Endothelial cell of umbilical vein (primary cell): Measurements from ENCODE around the gene NMU. TPM values are rescaled to one million over a fixed set of nuclear protein-coding genes. Genes with fewer than 3 reads are reported as not detected.

ENCODE experiments used
- BruUV-seq: library from RNA; stranded (reverse); fragments of 400-500 nt; replicated peaks from 2 replicates; lab custom pipeline; 2021; lab: Mats Ljungman, UMichigan
- CTCF ChIA-PET: fragments of 300-600, 350-600 bp; sonication (Branson Sonifier 250); formaldehyde crosslinking; loops from one replicate; lab custom pipeline; 2021; ENCODE audit warnings: antibody characterized with exemption, inconsistent platforms; lab: Charles Lee
- POLR2A ChIA-PET: fragments of 300-600, 350-600 bp; sonication (Branson Sonifier 250); formaldehyde crosslinking; loops from one replicate; lab custom pipeline; 2021; ENCODE audit warnings: antibody characterized with exemption, inconsistent platforms; lab: Charles Lee
- DNase-seq: peaks from one replicate; pipeline ENCODE4 v3.0.0-alpha.2; 2011; ENCODE audit warnings: low read depth, low spot score
- FAIRE-seq: peaks from 2 replicates; lab custom pipeline; 2011; peaks lifted over from hg19 to GRCh38; lab: Jason Lieb, UNC
- H2AFZ ChIP-seq: 2 replicates; pipeline ENCODE4 v1.6.0; 2012; ENCODE audit warnings: low read depth, low read length, control low read depth, inconsistent platforms
- H3K27ac ChIP-seq: 2 replicates; pipeline ENCODE4 v1.5.1; 2011; ENCODE audit warnings: low read depth, mild to moderate bottlenecking, control low read depth, low read length, moderate library complexity; ENCODE audit not compliant: insufficient read depth
- H3K27me3 ChIP-seq, 2 experiments: 2 replicates each; pipeline versions ENCODE4 v1.6.0 to v1.6.1; 2011; ENCODE audit warnings: low read length in 2 of 2, mixed read lengths in 1 of 2; ENCODE audit not compliant: control insufficient read depth in 2 of 2, insufficient read depth in 2 of 2
- H3K36me3 ChIP-seq, 2 experiments: 2 replicates in 1 of 2; 3 replicates in 1 of 2; pipeline ENCODE4 v1.5.1; 2011; ENCODE audit warnings: low read length in 2 of 2, mild to moderate bottlenecking in 1 of 2, moderate library complexity in 1 of 2; ENCODE audit not compliant: control insufficient read depth in 2 of 2, insufficient read depth in 2 of 2; ENCODE audit errors: extremely low read depth in 1 of 2
- H3K4me1 ChIP-seq: 3 replicates; pipeline ENCODE4 v1.5.1; 2011; ENCODE audit warnings: mild to moderate bottlenecking, low read length; ENCODE audit not compliant: control insufficient read depth, insufficient read depth; ENCODE audit errors: extremely low read depth
- H3K4me2 ChIP-seq: 2 replicates; pipeline ENCODE4 v1.6.1; 2011; ENCODE audit warnings: low read length, control low read depth, mixed read lengths; ENCODE audit not compliant: insufficient read depth
- H3K4me3 ChIP-seq, 3 experiments: fragments of 200-600 bp in 1 of 3; sonication (generic), shearing (Covaris generic) in 1 of 3; replicated peaks in 1 of 3; 2 replicates each; pipeline ENCODE4 v1.5.1; 2011 to 2016; ENCODE audit warnings: control low read depth in 3 of 3, low read length in 3 of 3, mild to moderate bottlenecking in 2 of 3, inconsistent platforms in 1 of 3, low read depth in 1 of 3, moderate library complexity in 1 of 3; ENCODE audit not compliant: insufficient read depth in 1 of 3
- H3K79me2 ChIP-seq: 2 replicates; pipeline ENCODE4 v1.6.0; 2012; ENCODE audit warnings: low read length, inconsistent platforms; ENCODE audit not compliant: control insufficient read depth, insufficient read depth
- H3K9ac ChIP-seq: replicated peaks from 2 replicates; pipeline ENCODE3; 2011; ENCODE audit warnings: low read length, control low read depth; ENCODE audit not compliant: insufficient read depth; ENCODE audit errors: extremely low read depth
- H3K9me1 ChIP-seq: replicated peaks from 3 replicates; pipeline ENCODE4 v1.6.0; 2011; ENCODE audit warnings: mild to moderate bottlenecking, low read length; ENCODE audit not compliant: control insufficient read depth, insufficient read depth; ENCODE audit errors: extremely low read depth
- H3K9me3 ChIP-seq: replicated peaks from 2 replicates; pipeline ENCODE4 v1.5.1; 2012; ENCODE audit warnings: low read length, inconsistent platforms; ENCODE audit not compliant: control insufficient read depth, insufficient read depth
- H4K20me1 ChIP-seq: replicated peaks from 2 replicates; pipeline ENCODE3; 2011; ENCODE audit warnings: mild to moderate bottlenecking, low read length; ENCODE audit not compliant: control insufficient read depth, insufficient read depth; ENCODE audit errors: extremely low read depth
- EZH2 ChIP-seq: IDR thresholded peaks from 2 replicates; pipeline ENCODE4 v1.6.1; 2012; ENCODE audit warnings: borderline replicate concordance, low read depth, mild to moderate bottlenecking, moderate library complexity, low read length, inconsistent platforms; ENCODE audit not compliant: severe bottlenecking
- FOS ChIP-seq: IDR thresholded peaks from 2 replicates; pipeline ENCODE4 v1.6.1; 2011; ENCODE audit warnings: mild to moderate bottlenecking, low read length, moderate library complexity, borderline replicate concordance; ENCODE audit not compliant: insufficient read depth
- GATA2 ChIP-seq: IDR thresholded peaks from 2 replicates; pipeline ENCODE4 v1.7.0; 2011; ENCODE audit warnings: low read depth, mild to moderate bottlenecking, moderate library complexity, mixed read lengths, low read length; ENCODE audit not compliant: insufficient read length, insufficient read depth
- JUN ChIP-seq: IDR thresholded peaks from 2 replicates; pipeline ENCODE4 v1.6.1; 2011; ENCODE audit warnings: borderline replicate concordance, low read depth; ENCODE audit not compliant: insufficient read length, insufficient read depth
- MYC ChIP-seq: IDR thresholded peaks from one replicate; pipeline ENCODE4 v1.6.1; 2011; ENCODE audit warnings: mild to moderate bottlenecking, low read depth, low read length
- POLR2A ChIP-seq: IDR thresholded peaks from 2 replicates; pipeline ENCODE4 v1.6.1; 2012; ENCODE audit warnings: low read depth, mild to moderate bottlenecking, control low read depth, low read length
- POLR2AphosphoS5 ChIP-seq: IDR thresholded peaks from 2 replicates; pipeline ENCODE4 v1.6.1; 2012; ENCODE audit warnings: low read depth, mild to moderate bottlenecking, control low read depth, low read length, moderate library complexity; ENCODE audit not compliant: insufficient read depth
- dilution Hi-C: fragments of 300-500 bp; cut with MboI; formaldehyde crosslinking; loops from one replicate; pipeline ENCODE4 v1.15.0; 2019; ENCODE audit warnings: low sequenced_read_pairs; ENCODE audit not compliant: extremely low pct_ligation_motif_present
- intact Hi-C: fragments of 100-400 bp; cut with micrococcal nuclease; formaldehyde crosslinking; loops from one replicate; pipeline ENCODE4 v1.10.0; 2022
- polyA plus RNA-seq, 4 experiments: library from polyadenylated mRNA; depleted of rRNA in 3 of 4; stranded (reverse) in 3 of 4; unstranded in 1 of 4; fragments of >200 nt; gene quantifications; 2 replicates each; pipeline versions ENCODE4 v1.2.1 to v1.2.3, GENCODE V29; 2011 to 2012; ENCODE audit warnings: missing spikeins in 1 of 4
- total RNA-seq: library from RNA; stranded (reverse); gene quantifications from 2 replicates; pipeline ENCODE4 v1.2.3, GENCODE V29; 2021
- TF ChIP-seq, protein P1 (sequence below): IDR thresholded peaks from 2 replicates; pipeline ENCODE4 v1.6.1; 2011; ENCODE audit not compliant: insufficient read depth, insufficient read length
- TF ChIP-seq, protein P2 (sequence below), 2 donors: IDR thresholded peaks; 1 replicate in 1 of 2; 2 replicates in 1 of 2; pipeline ENCODE4 v1.5.1; 2011; ENCODE audit warnings: low read length in 2 of 2, mild to moderate bottlenecking in 2 of 2, moderate library complexity in 2 of 2, control low read depth in 1 of 2, inconsistent platforms in 1 of 2, low read depth in 1 of 2; ENCODE audit not compliant: insufficient read depth in 1 of 2; ENCODE audit errors: extremely low read depth in 1 of 2

The NMU gene
- total and polyA plus RNA-seq, 2 donors (not counting 3 experiments of a cell fraction or from before 2014, with no cell fraction given) = 1.4 to 3.7 TPM

DNA sequence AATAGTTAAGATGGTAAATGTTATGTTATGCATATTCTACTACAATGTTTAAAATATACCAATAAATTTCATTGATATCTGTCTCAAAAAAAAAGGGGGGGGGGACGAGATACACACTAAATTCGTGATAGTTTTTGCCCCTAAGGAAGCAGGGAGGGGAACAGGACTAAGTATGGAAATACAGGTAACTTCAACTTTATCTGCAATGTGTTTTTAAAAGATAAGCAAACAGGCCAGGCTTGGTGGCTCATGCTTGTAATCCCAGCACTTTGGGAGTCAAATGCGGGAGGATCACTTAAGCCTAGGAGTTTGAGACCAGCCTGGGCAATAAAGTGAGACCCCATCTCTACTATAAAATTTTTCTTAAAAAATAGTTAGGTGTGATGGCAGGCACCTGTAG, 76.0 kb downstream of the NMU start:
- no peak for TF ChIP-seq GATA2
- TF ChIP-seq, protein P1, sequence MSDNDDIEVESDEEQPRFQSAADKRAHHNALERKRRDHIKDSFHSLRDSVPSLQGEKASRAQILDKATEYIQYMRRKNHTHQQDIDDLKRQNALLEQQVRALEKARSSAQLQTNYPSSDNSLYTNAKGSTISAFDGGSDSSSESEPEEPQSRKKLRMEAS = no peak
- no peak for TF ChIP-seq EZH2
- TF ChIP-seq MYC = no peak
- no peak for TF ChIP-seq JUN
- no peak for TF ChIP-seq POLR2A
- no peak for TF ChIP-seq POLR2AphosphoS5
- TF ChIP-seq, protein P2, sequence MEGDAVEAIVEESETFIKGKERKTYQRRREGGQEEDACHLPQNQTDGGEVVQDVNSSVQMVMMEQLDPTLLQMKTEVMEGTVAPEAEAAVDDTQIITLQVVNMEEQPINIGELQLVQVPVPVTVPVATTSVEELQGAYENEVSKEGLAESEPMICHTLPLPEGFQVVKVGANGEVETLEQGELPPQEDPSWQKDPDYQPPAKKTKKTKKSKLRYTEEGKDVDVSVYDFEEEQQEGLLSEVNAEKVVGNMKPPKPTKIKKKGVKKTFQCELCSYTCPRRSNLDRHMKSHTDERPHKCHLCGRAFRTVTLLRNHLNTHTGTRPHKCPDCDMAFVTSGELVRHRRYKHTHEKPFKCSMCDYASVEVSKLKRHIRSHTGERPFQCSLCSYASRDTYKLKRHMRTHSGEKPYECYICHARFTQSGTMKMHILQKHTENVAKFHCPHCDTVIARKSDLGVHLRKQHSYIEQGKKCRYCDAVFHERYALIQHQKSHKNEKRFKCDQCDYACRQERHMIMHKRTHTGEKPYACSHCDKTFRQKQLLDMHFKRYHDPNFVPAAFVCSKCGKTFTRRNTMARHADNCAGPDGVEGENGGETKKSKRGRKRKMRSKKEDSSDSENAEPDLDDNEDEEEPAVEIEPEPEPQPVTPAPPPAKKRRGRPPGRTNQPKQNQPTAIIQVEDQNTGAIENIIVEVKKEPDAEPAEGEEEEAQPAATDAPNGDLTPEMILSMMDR (IDR thresholded peaks at IDR 0.05; ENCODE audit: extremely low read depth in 1 of 2, insufficient read depth in 1 of 2, low read depth in 1 of 2, low read length in 2 of 2) = no peak
- TF ChIP-seq FOS = no peak
- Histone ChIP-seq H3K9ac (no peak overlapping the region), H3K27ac (no peak overlapping the region), H3K4me2 (no peak overlapping the region), H3K9me3 (no peaks in the 10 kb centered on the region), H4K20me1 (no peaks in the 10 kb centered on the region), H3K27me3 (peaks cover 2 to 18% of the 10 kb centered on the region in 2 experiments), H2AFZ (no peak overlapping the region), H3K79me2 (no peaks in the 10 kb centered on the region), H3K9me1 (no peaks in the 10 kb centered on the region), H3K36me3 (no peaks in the 10 kb centered on the region), H3K4me3 (no peak overlapping the region), H3K4me1 (no peaks in the 10 kb centered on the region)
- ChIA-PET POLR2A (no interaction called here), CTCF (no interaction called here)
- dilution Hi-C loops = no loop called here
- FAIRE-seq (no peak), DNase-seq (no peak)
- no TSS peak for BruUV-seq
- intact Hi-C loops = no loop called here
